ENCODE measurements around the gene DAPK1. TPM values are rescaled to one million over a fixed set of nuclear protein-coding genes. Genes with fewer than 3 reads are reported as not detected.

The DAPK1 gene
- total RNA-seq, 1 donor from 2014 or later: 3.6 TPM

GRCh38 chr9:87549791-87550190 lies 52.1 kb downstream of the DAPK1 start:
- intact Hi-C loops (cut with micrococcal nuclease): no loop called here
- Mint-ChIP-seq H3K4me3 (no peak overlapping the region), H3K9me3 (no peaks in the 10 kb centered on the region), H3K27me3 (peaks cover 4% of the 10 kb centered on the region), H3K4me1 (no peaks in the 10 kb centered on the region), H3K27ac (no peak overlapping the region), H3K36me3 (ENCODE audit: low read depth) (no peaks in the 10 kb centered on the region)
- no peak for DNase-seq

- no peak for DNase-seq
- intact Hi-C loops (cut with micrococcal nuclease): no loop called here
- Mint-ChIP-seq H3K27me3 (peaks cover 4% of the 10 kb centered on the region), H3K27ac (no peak overlapping the region), H3K36me3 (ENCODE audit: low read depth) (no peaks in the 10 kb centered on the region), H3K9me3 (no peaks in the 10 kb centered on the region), H3K4me1 (no peaks in the 10 kb centered on the region), H3K4me3 (no peak overlapping the region)
Observed at GRCh38 chr9:87550253-87550954, 52.7 kb downstream of the DAPK1 start.

- Mint-ChIP-seq H3K27me3 (peaks cover 4% of the 10 kb centered on the region), H3K36me3 (ENCODE audit: low read depth) (no peaks in the 10 kb centered on the region), H3K4me3 (no peak overlapping the region), H3K4me1 (no peaks in the 10 kb centered on the region), H3K9me3 (no peaks in the 10 kb centered on the region), H3K27ac (no peak overlapping the region)
- intact Hi-C loops (cut with micrococcal nuclease): no loop called here
- no peak for DNase-seq
Observed at GRCh38 chr9:87551772-87552217, 54.1 kb downstream of the DAPK1 start.

- no peak overlapping the region for H3K4me3 Mint-ChIP-seq
- intact Hi-C loops (cut with micrococcal nuclease): no loop called here
- H3K27me3 Mint-ChIP-seq: peaks cover 4% of the 10 kb centered on the region
Observed at GRCh38 chr9:87554171-87554910, 56.7 kb downstream of the DAPK1 start.

DNA sequence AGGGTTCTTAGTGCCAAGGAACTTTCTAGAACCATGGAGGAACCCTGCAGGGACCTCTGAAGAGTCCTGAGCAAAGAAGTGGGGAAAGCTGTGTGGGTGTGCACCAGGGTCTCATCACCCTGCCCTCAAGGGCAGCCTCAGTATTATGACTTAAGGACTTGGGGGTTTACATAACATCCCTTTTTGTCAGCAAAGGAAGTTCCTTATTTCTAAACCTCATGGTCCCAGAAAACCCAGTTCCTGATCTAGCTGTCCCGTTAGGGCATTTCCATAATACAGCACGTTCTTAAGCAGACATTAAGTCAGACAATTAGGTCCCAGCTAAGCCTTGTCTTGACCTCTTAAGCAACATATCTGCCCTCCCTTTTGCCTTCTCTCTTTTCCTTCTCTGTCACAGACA lies 57.3 kb downstream of the DAPK1 start:
- no peak overlapping the region for H3K27ac Mint-ChIP-seq
- H3K27me3 Mint-ChIP-seq: peaks cover 1% of the 10 kb centered on the region
- H3K9me3 Mint-ChIP-seq: no peaks in the 10 kb centered on the region
- H3K36me3 Mint-ChIP-seq (ENCODE audit: low read depth): no peaks in the 10 kb centered on the region
- intact Hi-C loops (cut with micrococcal nuclease): no loop called here
- H3K4me1 Mint-ChIP-seq: no peaks in the 10 kb centered on the region
- H3K4me3 Mint-ChIP-seq: no peak overlapping the region
- DNase-seq: no peak

More at GRCh38 chr9:87554171-87554910, 56.7 kb downstream of the DAPK1 start:
- DNase-seq: no peak
- H3K4me1 Mint-ChIP-seq: no peaks in the 10 kb centered on the region
- no peaks in the 10 kb centered on the region for H3K36me3 Mint-ChIP-seq (ENCODE audit: low read depth)
- no peaks in the 10 kb centered on the region for H3K9me3 Mint-ChIP-seq
- H3K27ac Mint-ChIP-seq: no peak overlapping the region

- intact Hi-C loops (cut with micrococcal nuclease): no loop called here
- no peaks in the 10 kb centered on the region for H3K27me3 Mint-ChIP-seq
- no peak for DNase-seq
- no peaks in the 10 kb centered on the region for H3K36me3 Mint-ChIP-seq (ENCODE audit: low read depth)
- H3K27ac Mint-ChIP-seq: no peak overlapping the region
- H3K9me3 Mint-ChIP-seq: no peaks in the 10 kb centered on the region
- no peak overlapping the region for H3K4me3 Mint-ChIP-seq
- H3K4me1 Mint-ChIP-seq: no peaks in the 10 kb centered on the region
Observed at GRCh38 chr9:87556039-87556438, 58.4 kb downstream of the DAPK1 start.

GRCh38 chr9:87556821-87557220 lies 59.2 kb downstream of the DAPK1 start:
- no peaks in the 10 kb centered on the region for H3K9me3 Mint-ChIP-seq
- H3K36me3 Mint-ChIP-seq (ENCODE audit: low read depth): no peaks in the 10 kb centered on the region
- H3K27ac Mint-ChIP-seq: no peak overlapping the region
- H3K27me3 Mint-ChIP-seq: no peaks in the 10 kb centered on the region
- no peak overlapping the region for H3K4me3 Mint-ChIP-seq
- intact Hi-C loops (cut with micrococcal nuclease): no loop called here
- no peaks in the 10 kb centered on the region for H3K4me1 Mint-ChIP-seq
- DNase-seq: no peak

DNA sequence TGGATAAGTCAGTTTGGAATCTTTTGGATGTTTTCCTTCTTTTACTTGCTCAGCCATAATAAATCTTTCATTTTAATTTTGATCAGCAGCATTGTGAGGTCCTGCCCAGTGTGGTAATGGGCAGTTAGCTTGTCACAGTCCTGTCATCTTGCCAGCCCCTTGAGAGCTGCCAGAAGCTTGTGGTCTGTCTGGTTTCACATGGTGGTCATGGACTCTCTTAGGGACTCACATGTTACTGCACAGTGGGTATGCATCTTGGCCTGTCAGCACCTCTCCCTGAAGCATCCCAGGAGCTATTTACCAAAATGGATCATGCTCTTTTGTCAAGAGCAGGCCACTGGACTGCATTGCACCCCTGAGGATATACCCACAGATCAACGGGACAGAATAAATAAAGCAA lies 60.3 kb downstream of the DAPK1 start:
- no peak for DNase-seq
- Mint-ChIP-seq H3K27me3 (no peaks in the 10 kb centered on the region), H3K4me1 (no peaks in the 10 kb centered on the region), H3K27ac (no peak overlapping the region), H3K9me3 (no peaks in the 10 kb centered on the region), H3K36me3 (ENCODE audit: low read depth) (no peaks in the 10 kb centered on the region), H3K4me3 (no peak overlapping the region)
- intact Hi-C loops (cut with micrococcal nuclease): no loop called here

- peaks cover 3% of the 10 kb centered on the region for H3K9me3 Mint-ChIP-seq
- H3K4me3 Mint-ChIP-seq: no peak overlapping the region
- intact Hi-C loops (cut with micrococcal nuclease): no loop called here
- H3K4me1 Mint-ChIP-seq: no peaks in the 10 kb centered on the region
- no peaks in the 10 kb centered on the region for H3K27me3 Mint-ChIP-seq
- no peaks in the 10 kb centered on the region for H3K36me3 Mint-ChIP-seq (ENCODE audit: low read depth)
- no peak for DNase-seq
- H3K27ac Mint-ChIP-seq: no peak overlapping the region
Observed at GRCh38 chr9:87558606-87559190, 61.0 kb downstream of the DAPK1 start.

DNA sequence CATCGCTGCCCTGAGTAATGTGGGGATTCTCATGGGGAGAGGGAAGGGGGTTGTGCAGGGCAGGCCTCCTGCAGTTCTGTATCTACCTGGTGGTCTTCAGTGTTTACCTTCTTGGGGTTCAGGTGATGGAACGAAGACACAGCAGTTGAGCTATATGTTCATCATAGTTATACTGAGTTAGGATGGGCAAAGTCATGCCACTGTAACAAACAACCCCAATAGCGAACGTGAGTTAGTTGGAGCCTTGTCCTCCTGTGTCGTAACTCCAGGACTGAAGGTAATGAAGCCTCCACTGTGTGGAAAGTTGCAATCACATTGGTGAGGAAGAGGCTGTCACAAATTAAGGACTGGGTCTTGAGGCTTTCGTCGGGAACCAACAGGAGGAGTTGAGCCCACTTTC lies 64.4 kb downstream of the DAPK1 start:
- Mint-ChIP-seq H3K27ac (no peak overlapping the region), H3K27me3 (peaks cover 2% of the 10 kb centered on the region), H3K4me3 (no peak overlapping the region), H3K36me3 (ENCODE audit: low read depth) (no peaks in the 10 kb centered on the region), H3K4me1 (no peaks in the 10 kb centered on the region), H3K9me3 (peaks cover 6% of the 10 kb centered on the region)
- DNase-seq: no peak
- intact Hi-C loops (cut with micrococcal nuclease): no loop called here

DNA sequence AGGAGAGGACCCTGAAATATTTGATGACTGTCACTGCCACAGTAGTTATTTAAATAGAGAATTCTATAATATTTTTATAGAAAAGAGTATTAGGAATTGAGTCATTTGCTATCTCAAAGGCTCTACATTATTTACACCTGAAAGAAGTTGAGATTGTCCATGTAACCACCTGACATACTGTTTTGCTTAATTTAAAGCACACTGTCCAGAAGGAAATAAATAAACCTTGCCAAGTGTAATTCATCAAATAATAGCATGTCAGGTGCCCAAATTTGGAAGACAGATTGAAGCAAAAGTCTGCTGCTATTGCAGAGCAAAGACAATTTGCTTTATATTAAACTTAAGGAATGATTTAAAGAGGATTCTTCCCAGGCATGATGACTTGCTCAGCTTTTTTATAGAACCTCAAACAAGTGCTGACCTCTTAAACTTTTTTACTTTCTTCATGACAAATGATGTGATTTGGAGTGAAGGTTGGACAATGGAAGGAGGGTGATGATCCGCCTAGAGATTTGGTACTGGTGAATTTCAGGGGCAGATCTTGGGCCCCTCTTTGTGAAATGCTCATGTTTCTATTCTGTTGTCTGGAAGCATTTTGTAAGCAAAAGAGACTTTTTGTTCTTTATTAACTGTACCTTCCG lies 65.0 kb downstream of the DAPK1 start:
- no peak overlapping the region for H3K4me3 Mint-ChIP-seq
- intact Hi-C loops (cut with micrococcal nuclease): no loop called here
- no peaks in the 10 kb centered on the region for H3K36me3 Mint-ChIP-seq (ENCODE audit: low read depth)
- H3K27me3 Mint-ChIP-seq: peaks cover 2% of the 10 kb centered on the region
- no peak overlapping the region for H3K27ac Mint-ChIP-seq
- DNase-seq: no peak
- H3K9me3 Mint-ChIP-seq: peaks cover 6% of the 10 kb centered on the region
- no peaks in the 10 kb centered on the region for H3K4me1 Mint-ChIP-seq

- peak overlapping the region; percentile 57 for H3K27ac Mint-ChIP-seq
- intact Hi-C loops (cut with micrococcal nuclease): no loop called here
Observed at GRCh38 chr9:87564111-87564510, 66.4 kb downstream of the DAPK1 start.

DNA sequence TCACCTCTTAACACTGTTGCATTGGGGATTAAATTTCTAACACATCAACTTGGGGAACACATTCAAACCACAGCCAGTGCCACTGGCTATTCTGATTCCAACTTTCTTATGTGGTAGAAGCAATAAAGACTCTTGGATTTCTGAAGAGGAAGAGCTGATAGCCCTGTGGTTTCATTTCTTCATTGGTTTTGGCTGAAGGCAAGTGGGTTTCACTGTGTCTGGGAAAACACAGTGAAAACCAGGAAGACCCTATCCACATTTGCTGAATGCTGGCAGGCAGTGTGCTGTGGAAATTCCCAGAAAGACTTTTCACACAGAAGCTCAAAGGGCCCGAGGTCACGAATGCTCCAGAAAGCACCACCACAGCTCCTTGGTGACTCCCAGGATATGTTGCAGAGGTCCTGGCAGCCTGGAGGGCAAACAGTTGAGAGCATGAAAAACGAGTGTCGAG lies 67.1 kb downstream of the DAPK1 start:
- H3K27me3 Mint-ChIP-seq: peaks cover 2% of the 10 kb centered on the region
- H3K9me3 Mint-ChIP-seq: peaks cover 6% of the 10 kb centered on the region
- H3K4me1 Mint-ChIP-seq: no peaks in the 10 kb centered on the region
- H3K27ac Mint-ChIP-seq: no peak overlapping the region
- no peaks in the 10 kb centered on the region for H3K36me3 Mint-ChIP-seq (ENCODE audit: low read depth)
- no peak for DNase-seq
- H3K4me3 Mint-ChIP-seq: no peak overlapping the region
- intact Hi-C loops (cut with micrococcal nuclease): no loop called here

More at GRCh38 chr9:87564111-87564510, 66.4 kb downstream of the DAPK1 start:
- H3K36me3 Mint-ChIP-seq (ENCODE audit: low read depth): no peaks in the 10 kb centered on the region
- no peak for DNase-seq
- H3K4me3 Mint-ChIP-seq: no peak overlapping the region
- H3K9me3 Mint-ChIP-seq: peaks cover 6% of the 10 kb centered on the region
- H3K27me3 Mint-ChIP-seq: peaks cover 2% of the 10 kb centered on the region
- no peaks in the 10 kb centered on the region for H3K4me1 Mint-ChIP-seq

DNA sequence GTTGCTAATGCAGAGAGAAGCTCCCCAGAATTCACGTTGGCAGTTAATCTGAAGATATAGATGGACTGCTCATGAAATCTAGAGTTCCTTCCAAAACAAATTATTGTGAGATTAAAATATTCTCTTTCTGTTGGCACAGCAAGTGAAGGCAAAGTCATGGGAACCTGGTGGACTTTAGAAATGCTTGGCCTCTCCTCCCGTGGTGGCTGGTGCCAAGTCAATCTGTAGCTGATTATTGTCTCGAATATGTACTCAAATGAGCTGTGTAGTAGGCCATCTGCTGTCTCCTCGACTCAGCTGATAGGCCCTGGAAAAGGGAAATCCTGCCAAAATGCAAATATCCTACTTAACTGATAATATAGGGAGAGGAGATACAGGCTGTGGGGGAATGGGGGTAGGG lies 69.3 kb downstream of the DAPK1 start:
- no peaks in the 10 kb centered on the region for H3K4me1 Mint-ChIP-seq
- H3K4me3 Mint-ChIP-seq: no peak overlapping the region
- DNase-seq: no peak
- H3K27me3 Mint-ChIP-seq: peaks cover 2% of the 10 kb centered on the region
- no peaks in the 10 kb centered on the region for H3K36me3 Mint-ChIP-seq (ENCODE audit: low read depth)
- peaks cover 6% of the 10 kb centered on the region for H3K9me3 Mint-ChIP-seq
- H3K27ac Mint-ChIP-seq: no peak overlapping the region
- intact Hi-C loops (cut with micrococcal nuclease): no loop called here
